ENCODE data around the gene DHRS9.

Gene DHRS9

GRCh38 chr2:169095621-169096105 is 26.3 kb downstream of the DHRS9 start:
- DNase-seq (ENCODE audit: low read depth, low spot score) = peak; percentile 97

- DNase-seq (ENCODE audit: low read depth, low spot score) = no peak
Measured at GRCh38 chr2:169104848-169105247, 35.5 kb downstream of the DHRS9 start.

GRCh38 chr2:169105476-169105875 is 36.1 kb downstream of the DHRS9 start:
- DNase-seq (ENCODE audit: low read depth, low spot score) = no peak

- no peak for DNase-seq (ENCODE audit: low read depth, low spot score)
Measured at GRCh38 chr2:169106134-169106533, 36.8 kb downstream of the DHRS9 start.

GRCh38 chr2:169106563-169107545 is 37.5 kb downstream of the DHRS9 start:
- DNase-seq (ENCODE audit: low read depth, low spot score) = no peak

- DNase-seq (ENCODE audit: low read depth, low spot score) = no peak
Measured at GRCh38 chr2:169107645-169108044, 38.3 kb downstream of the DHRS9 start.

GRCh38 chr2:169108099-169108884 is 38.9 kb downstream of the DHRS9 start:
- DNase-seq (ENCODE audit: low read depth, low spot score) = no peak

- peak; percentile 90 for DNase-seq (ENCODE audit: low read depth, low spot score)
Measured at GRCh38 chr2:169109502-169110409, 40.4 kb downstream of the DHRS9 start.

- peak; percentile 36 for DNase-seq (ENCODE audit: low read depth, low spot score)
Measured at GRCh38 chr2:169110419-169110818, 41.1 kb downstream of the DHRS9 start.

- peak; percentile 45 for DNase-seq (ENCODE audit: low read depth, low spot score)
Measured at GRCh38 chr2:169110916-169111315, 41.6 kb downstream of the DHRS9 start.

- no peak for DNase-seq (ENCODE audit: low read depth, low spot score)
Measured at GRCh38 chr2:169112841-169113240, 43.5 kb downstream of the DHRS9 start.

GRCh38 chr2:169114056-169114455 is 44.7 kb downstream of the DHRS9 start:
- DNase-seq (ENCODE audit: low read depth, low spot score) = no peak

GRCh38 chr2:169116327-169116726 is 47.0 kb downstream of the DHRS9 start:
- peak; percentile 7 for DNase-seq (ENCODE audit: low read depth, low spot score)

- DNase-seq (ENCODE audit: low read depth, low spot score) = no peak
Measured at GRCh38 chr2:169116993-169117392, 47.6 kb downstream of the DHRS9 start.

- peak; percentile 35 for DNase-seq (ENCODE audit: low read depth, low spot score)
Measured at GRCh38 chr2:169118060-169118459, 48.7 kb downstream of the DHRS9 start.

- peak; percentile 85 for DNase-seq (ENCODE audit: low read depth, low spot score)
Measured at GRCh38 chr2:169119123-169119760, 49.9 kb downstream of the DHRS9 start.

- DNase-seq (ENCODE audit: low read depth, low spot score) = no peak
Measured at GRCh38 chr2:169119851-169120250, 50.5 kb downstream of the DHRS9 start.

GRCh38 chr2:169129703-169130243 is 60.4 kb downstream of the DHRS9 start:
- DNase-seq (ENCODE audit: low read depth, low spot score) = no peak

GRCh38 chr2:169131587-169132512 is 62.5 kb downstream of the DHRS9 start:
- peak; percentile 61 for DNase-seq (ENCODE audit: low read depth, low spot score)

Data from astrocyte of the hippocampus (primary cell).